ENCODE results near the gene ANO7.

The ANO7 gene

GRCh38 chr2:241189093-241189855 is 797 bp downstream of the ANO7 start:
- Histone ChIP-seq H3F3A (ENCODE audit: insufficient read depth, low read length) (no peaks in the 10 kb centered on the region), H3K4me1 (ENCODE audit: insufficient read depth, low read length, severe bottlenecking) (peaks cover 10% of the 10 kb centered on the region), H4K20me1 (ENCODE audit: insufficient read depth, low read length) (no peaks in the 10 kb centered on the region), H3K4me2 (ENCODE audit: low read length) (no peak overlapping the region; the same call in 1 of the 2 replicates), H3K27me3 (ENCODE audit: insufficient read depth, low read length) (peaks cover 8% of the 10 kb centered on the region; the same call in 1 of the 2 replicates), H3K4me3 (ENCODE audit: low read depth, low read length, poor library complexity, severe bottlenecking) (no peak overlapping the region), H2AFZ (ENCODE audit: low read length) (no peak overlapping the region), H3K27ac (ENCODE audit: low read depth, low read length, poor library complexity, severe bottlenecking) (no peak overlapping the region), H3K9me3 (ENCODE audit: low read length) (no peaks in the 10 kb centered on the region), H3K79me2 (ENCODE audit: insufficient read depth, low read length) (no peaks in the 10 kb centered on the region), H3K9ac (ENCODE audit: low read length) (no peak overlapping the region), H3K36me3 (ENCODE audit: insufficient read depth, low read length) (no peaks in the 10 kb centered on the region), H3K9me2 (ENCODE audit: low read depth, low read length) (no peaks in the 10 kb centered on the region)
- TF ChIP-seq, protein P1, sequence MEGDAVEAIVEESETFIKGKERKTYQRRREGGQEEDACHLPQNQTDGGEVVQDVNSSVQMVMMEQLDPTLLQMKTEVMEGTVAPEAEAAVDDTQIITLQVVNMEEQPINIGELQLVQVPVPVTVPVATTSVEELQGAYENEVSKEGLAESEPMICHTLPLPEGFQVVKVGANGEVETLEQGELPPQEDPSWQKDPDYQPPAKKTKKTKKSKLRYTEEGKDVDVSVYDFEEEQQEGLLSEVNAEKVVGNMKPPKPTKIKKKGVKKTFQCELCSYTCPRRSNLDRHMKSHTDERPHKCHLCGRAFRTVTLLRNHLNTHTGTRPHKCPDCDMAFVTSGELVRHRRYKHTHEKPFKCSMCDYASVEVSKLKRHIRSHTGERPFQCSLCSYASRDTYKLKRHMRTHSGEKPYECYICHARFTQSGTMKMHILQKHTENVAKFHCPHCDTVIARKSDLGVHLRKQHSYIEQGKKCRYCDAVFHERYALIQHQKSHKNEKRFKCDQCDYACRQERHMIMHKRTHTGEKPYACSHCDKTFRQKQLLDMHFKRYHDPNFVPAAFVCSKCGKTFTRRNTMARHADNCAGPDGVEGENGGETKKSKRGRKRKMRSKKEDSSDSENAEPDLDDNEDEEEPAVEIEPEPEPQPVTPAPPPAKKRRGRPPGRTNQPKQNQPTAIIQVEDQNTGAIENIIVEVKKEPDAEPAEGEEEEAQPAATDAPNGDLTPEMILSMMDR (IDR thresholded peaks at IDR 0.05; ENCODE audit: low read length): no peak
- no peak for TF ChIP-seq EZH2 (IDR thresholded peaks at IDR 0.05; ENCODE audit: borderline replicate concordance, low read length)

DNA sequence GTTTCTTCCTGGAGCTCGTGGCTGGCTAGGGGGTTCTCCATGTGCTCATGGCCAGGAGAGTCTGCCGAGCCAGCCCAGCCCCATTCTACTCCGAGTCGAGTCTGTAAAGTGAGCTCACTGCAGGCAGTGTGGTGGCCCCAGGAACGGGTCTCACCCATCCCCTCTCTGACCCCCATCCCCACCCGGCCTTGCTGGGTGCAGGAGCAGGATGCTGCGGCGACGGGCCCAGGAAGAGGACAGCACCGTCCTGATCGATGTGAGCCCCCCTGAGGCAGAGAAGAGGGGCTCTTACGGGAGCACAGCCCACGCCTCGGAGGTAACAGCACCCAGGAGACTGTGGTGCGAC is 1.4 kb downstream of the ANO7 start:
- no peaks in the 10 kb centered on the region for H4K20me1 ChIP-seq (ENCODE audit: insufficient read depth, low read length)
- no peak overlapping the region for H3K4me2 ChIP-seq (ENCODE audit: low read length)
- no peaks in the 10 kb centered on the region for H3K9me2 ChIP-seq (ENCODE audit: low read depth, low read length)
- TF ChIP-seq, protein P1 (IDR thresholded peaks at IDR 0.05; ENCODE audit: low read length): no peak
- TF ChIP-seq EZH2 (IDR thresholded peaks at IDR 0.05; ENCODE audit: borderline replicate concordance, low read length): no peak
- H3K9me3 ChIP-seq (ENCODE audit: low read length): no peaks in the 10 kb centered on the region
- no peaks in the 10 kb centered on the region for H3F3A ChIP-seq (ENCODE audit: insufficient read depth, low read length)
- peaks cover 8% of the 10 kb centered on the region; the same call in 1 of the 2 replicates for H3K27me3 ChIP-seq (ENCODE audit: insufficient read depth, low read length)
- H3K4me3 ChIP-seq (ENCODE audit: low read depth, low read length, poor library complexity, severe bottlenecking): no peak overlapping the region
- H3K36me3 ChIP-seq (ENCODE audit: insufficient read depth, low read length): no peaks in the 10 kb centered on the region
- no peak overlapping the region for H3K9ac ChIP-seq (ENCODE audit: low read length)
- H3K4me1 ChIP-seq (ENCODE audit: insufficient read depth, low read length, severe bottlenecking): peaks cover 10% of the 10 kb centered on the region
- no peak overlapping the region for H2AFZ ChIP-seq (ENCODE audit: low read length)
- no peak overlapping the region for H3K27ac ChIP-seq (ENCODE audit: low read depth, low read length, poor library complexity, severe bottlenecking)
- no peaks in the 10 kb centered on the region for H3K79me2 ChIP-seq (ENCODE audit: insufficient read depth, low read length)

- Histone ChIP-seq H3K9ac (ENCODE audit: low read length) (no peak overlapping the region), H3F3A (ENCODE audit: insufficient read depth, low read length) (no peaks in the 10 kb centered on the region), H2AFZ (ENCODE audit: low read length) (no peak overlapping the region), H3K36me3 (ENCODE audit: insufficient read depth, low read length) (no peaks in the 10 kb centered on the region), H3K4me3 (ENCODE audit: low read depth, low read length, poor library complexity, severe bottlenecking) (no peak overlapping the region), H3K9me3 (ENCODE audit: low read length) (no peaks in the 10 kb centered on the region), H3K4me1 (ENCODE audit: insufficient read depth, low read length, severe bottlenecking) (peaks cover 10% of the 10 kb centered on the region), H3K27me3 (ENCODE audit: insufficient read depth, low read length) (peaks cover 8% of the 10 kb centered on the region; the same call in 1 of the 2 replicates), H4K20me1 (ENCODE audit: insufficient read depth, low read length) (no peaks in the 10 kb centered on the region), H3K27ac (ENCODE audit: low read depth, low read length, poor library complexity, severe bottlenecking) (no peak overlapping the region), H3K79me2 (ENCODE audit: insufficient read depth, low read length) (no peaks in the 10 kb centered on the region), H3K9me2 (ENCODE audit: low read depth, low read length) (no peaks in the 10 kb centered on the region), H3K4me2 (ENCODE audit: low read length) (no peak overlapping the region)
- TF ChIP-seq, protein P1 (IDR thresholded peaks at IDR 0.05; ENCODE audit: low read length): no peak
- TF ChIP-seq EZH2 (IDR thresholded peaks at IDR 0.05; ENCODE audit: borderline replicate concordance, low read length): no peak
Observed at GRCh38 chr2:241190291-241190981, 2.0 kb downstream of the ANO7 start.
